HepG2 (cell line): ENCODE measurements around the gene ATRIP. TPM values are rescaled to one million over a fixed set of nuclear protein-coding genes. Genes with fewer than 3 reads are reported as not detected.

ENCODE experiments used
- ATAC-seq: fragments of 200-7000 bp; cut with Tn5 transposase; 3 replicates; pipeline ENCODE4 v1.9.1; 2020; ENCODE audit warnings: mild to moderate bottlenecking, moderate library complexity
- BruUV-seq: library from RNA; stranded (reverse); fragments of 400-500 nt; replicated peaks from 2 replicates; lab custom pipeline; 2021; lab: Mats Ljungman, UMichigan
- CTCF ChIA-PET: fragments of 300-600 bp; formaldehyde crosslinking; extraction: SDS; loops from one replicate; lab custom pipeline; 2021; ENCODE audit warnings: low total read pairs, inconsistent platforms, low intra/inter-chr PET ratio; lab: Yijun Ruan, JAX
- POLR2A ChIA-PET: fragments of 350-600 bp; sonication (Branson Sonifier 250); formaldehyde crosslinking; loops from one replicate; lab custom pipeline; 2020; ENCODE audit warnings: antibody characterized with exemption, inconsistent platforms; lab: Yijun Ruan, JAX
- DNase-seq: peaks from one replicate; pipeline ENCODE4 v3.0.0-alpha.2; 2015; ENCODE audit warnings: low spot score
- FAIRE-seq: peaks from 3 replicates; lab custom pipeline; 2011; peaks lifted over from hg19 to GRCh38; lab: Jason Lieb, UNC
- H2AFZ ChIP-seq: one replicate; pipeline ENCODE4 v1.6.1; 2011; ENCODE audit warnings: low read length, inconsistent platforms
- H3K27ac ChIP-seq: fragments of 300-600 bp; 3 replicates; pipeline ENCODE4 v1.8.0; 2011; ENCODE audit warnings: mixed run types, mild to moderate bottlenecking, mixed read lengths, low read length, inconsistent platforms; ENCODE audit not compliant: insufficient read depth; ENCODE audit errors: extremely low read length
- H3K27me3 ChIP-seq, 2 experiments: fragments of 200-600 bp in 1 of 2; 2 replicates in 1 of 2; 3 replicates in 1 of 2; pipeline versions ENCODE4 v1.6.0 to v1.8.0; 2011; ENCODE audit warnings: low read length in 2 of 2, mild to moderate bottlenecking in 2 of 2, moderate library complexity in 2 of 2, inconsistent platforms in 1 of 2; ENCODE audit not compliant: insufficient read depth in 2 of 2, control insufficient read depth in 1 of 2
- H3K36me3 ChIP-seq, 2 experiments: fragments of 200-600 bp in 1 of 2; replicated peaks in 1 of 2; 2 replicates in 1 of 2; 3 replicates in 1 of 2; pipeline versions ENCODE4 v1.5.1 to v1.8.0; 2011; ENCODE audit warnings: low read length in 2 of 2, inconsistent platforms in 1 of 2; ENCODE audit not compliant: insufficient read depth in 2 of 2, control insufficient read depth in 1 of 2
- H3K4me1 ChIP-seq: 2 replicates; pipeline ENCODE4 v1.5.1; 2012; ENCODE audit warnings: low read length, inconsistent platforms; ENCODE audit not compliant: insufficient read depth
- H3K4me2 ChIP-seq: 2 replicates; pipeline ENCODE4 v1.6.0; 2011; ENCODE audit warnings: low read depth, low read length, inconsistent platforms
- H3K4me3 ChIP-seq, 3 experiments: fragments of 200-600 bp in 1 of 3; sonication (generic), shearing (Covaris generic) in 1 of 3; replicated peaks in 1 of 3; 2 replicates each; pipeline ENCODE4 v1.5.1; 2011 to 2016; ENCODE audit warnings: low read length in 3 of 3, inconsistent platforms in 2 of 3, low read depth in 2 of 3, mild to moderate bottlenecking in 2 of 3, control low read depth in 1 of 3, mixed read lengths in 1 of 3; ENCODE audit not compliant: insufficient read depth in 1 of 3
- H3K79me2 ChIP-seq: one replicate; pipeline ENCODE4 v1.6.1; 2011; ENCODE audit warnings: low read length, inconsistent platforms; ENCODE audit not compliant: insufficient read depth
- H3K9ac ChIP-seq: 2 replicates; pipeline ENCODE4 v1.6.0; 2011; ENCODE audit warnings: mild to moderate bottlenecking, low read depth, low read length, inconsistent platforms; ENCODE audit not compliant: insufficient read depth
- H3K9me3 ChIP-seq: 2 replicates; pipeline ENCODE4 v1.5.1; 2012; ENCODE audit warnings: mild to moderate bottlenecking, low read length
- H4K20me1 ChIP-seq: 2 replicates; pipeline ENCODE4 v1.6.0; 2011; ENCODE audit warnings: inconsistent platforms, mild to moderate bottlenecking, low read length, moderate library complexity; ENCODE audit not compliant: insufficient read depth
- ATF5 ChIP-seq: sonication (generic); formaldehyde crosslinking; IDR thresholded peaks from 2 replicates; pipeline ENCODE4 v1.4.0; 2020; ENCODE audit warnings: mild to moderate bottlenecking, low read depth, missing genetic modification reagents
- CTCF ChIP-seq: sonication (generic); formaldehyde crosslinking; IDR thresholded peaks from 2 replicates; pipeline ENCODE4 v1.5.0; 2020; ENCODE audit warnings: mild to moderate bottlenecking, missing genetic modification reagents, moderate library complexity
- ELF1 ChIP-seq: sonication (generic); formaldehyde crosslinking; IDR thresholded peaks from 2 replicates; pipeline ENCODE4 v1.4.0; 2020; ENCODE audit warnings: missing genetic modification reagents
- FOSL2 ChIP-seq: sonication (generic); formaldehyde crosslinking; IDR thresholded peaks from 2 replicates; pipeline ENCODE4 v1.4.0; 2020; ENCODE audit warnings: missing genetic modification reagents
- HNRNPLL ChIP-seq: fragments of 200-400 bp; formaldehyde crosslinking; IDR thresholded peaks from 2 replicates; pipeline ENCODE4 v1.6.1; 2017; ENCODE audit warnings: mild to moderate bottlenecking, low read depth, low read length; ENCODE audit not compliant: poor library complexity, severe bottlenecking
- KLF15 ChIP-seq: sonication (generic); formaldehyde crosslinking; IDR thresholded peaks from 2 replicates; pipeline ENCODE4 v1.8.1; 2023; ENCODE audit warnings: borderline replicate concordance, mild to moderate bottlenecking, inconsistent platforms, missing genetic modification reagents, mixed read lengths
- MTA1 ChIP-seq: sonication (generic); formaldehyde crosslinking; IDR thresholded peaks from 2 replicates; pipeline ENCODE4 v1.4.0; 2020; ENCODE audit warnings: missing genetic modification reagents, mild to moderate bottlenecking, borderline replicate concordance
- NR3C1 ChIP-seq: sonication (generic); formaldehyde crosslinking; IDR thresholded peaks from 2 replicates; pipeline ENCODE4 v1.4.0; 2020; ENCODE audit warnings: missing genetic modification reagents
- PAXIP1 ChIP-seq: sonication (generic); formaldehyde crosslinking; conservative IDR thresholded peaks from 2 replicates; pipeline ENCODE4 v1.4.0; 2020; ENCODE audit warnings: mild to moderate bottlenecking, missing genetic modification reagents, moderate library complexity
- REPIN1 ChIP-seq: sonication (generic); formaldehyde crosslinking; IDR thresholded peaks from 2 replicates; pipeline ENCODE4 v1.8.0; 2022; ENCODE audit warnings: missing genetic modification reagents, low read depth, mild to moderate bottlenecking, borderline replicate concordance
- SMAD9 ChIP-seq: sonication (generic); formaldehyde crosslinking; IDR thresholded peaks from 2 replicates; pipeline ENCODE4 v1.5.1; 2020; ENCODE audit warnings: mild to moderate bottlenecking, missing genetic modification reagents
- ZNF382 ChIP-seq: sonication (generic); formaldehyde crosslinking; IDR thresholded peaks from 2 replicates; pipeline ENCODE4 v1.5.0; 2020; ENCODE audit warnings: missing genetic modification reagents, mild to moderate bottlenecking, borderline replicate concordance
- ZNF597 ChIP-seq: sonication (generic); formaldehyde crosslinking; IDR thresholded peaks from 2 replicates; pipeline ENCODE4 v1.5.0; 2020; ENCODE audit warnings: missing genetic modification reagents
- ZNF670 ChIP-seq: sonication (generic); formaldehyde crosslinking; IDR thresholded peaks from 2 replicates; pipeline ENCODE4 v1.8.0; 2022; ENCODE audit warnings: mild to moderate bottlenecking, missing genetic modification reagents, borderline replicate concordance
- WGBS: methylation state at CpG from one replicate; pipeline ENCODE4 v1.1.6; 2017; ENCODE audit warnings: low lambda C conversion rate; 5-methylcytosine and 5-hydroxymethylcytosine counted together
- in situ Hi-C: cut with HindIII; loops from 2 replicates; pipeline ENCODE4 v1.10.0; 2017; ENCODE audit warnings: low pct_unique_long_range_greater_than_20kb; ENCODE audit not compliant: extremely low pct_ligation_motif_present
- intact Hi-C: fragments of 100-400 bp; cut with micrococcal nuclease; formaldehyde crosslinking; loops from one replicate; pipeline ENCODE4 v1.10.0; 2022; ENCODE audit not compliant: unreplicated experiment
- polyA plus RNA-seq, 8 experiments: library from polyadenylated mRNA; depleted of rRNA in 3 of 8; stranded (reverse) in 7 of 8; unstranded in 1 of 8; fragments of >200 nt; fragmentation: Illumina TruSeq in 4 of 8; extraction: Trizol in 4 of 8; gene quantifications; 2 replicates each; pipeline versions ENCODE4 v1.2.1 to v1.2.3, GENCODE V29; 2011 to 2016; ENCODE audit warnings: low read depth in 4 of 8, missing spikeins in 1 of 8, mixed read lengths in 1 of 8; ENCODE audit not compliant: insufficient read depth in 1 of 8
- total RNA-seq, 5 experiments: library from RNA; depleted of rRNA; stranded (reverse); fragments of >200 nt; fragmentation: Illumina TruSeq; extraction: Trizol; gene quantifications; 2 replicates each; pipeline ENCODE4 v1.2.3, GENCODE V29; 2016; ENCODE audit warnings: low read depth in 1 of 5

The ATRIP gene
- total and polyA plus RNA-seq, 2 of the 13 experiments (the other 11 are each of a cell fraction or from before 2014, with no cell fraction given), result 5.1 to 12.5 TPM

GRCh38 chr3:48459773-48460516 lies 13.4 kb downstream of the ATRIP start:
- H3K9me3 ChIP-seq, result no peaks in the 10 kb centered on the region
- POLR2A ChIA-PET, result interaction anchor here (3.6 kb wide), 1 partner anchor 13 kb away, joined by 17 read pairs; no protein-coding TSS in a partner anchor
- no peaks in the 10 kb centered on the region for H3K4me1 ChIP-seq
- FAIRE-seq, result no peak
- H4K20me1 ChIP-seq, result no peaks in the 10 kb centered on the region
- H2AFZ ChIP-seq, result no peak overlapping the region
- H3K4me3 ChIP-seq, result no peak overlapping the region
- CTCF ChIA-PET, result no interaction called here
- no peak overlapping the region for H3K9ac ChIP-seq
- intact Hi-C loops, result no loop called here
- in situ Hi-C loops, result no loop called here
- H3K27ac ChIP-seq, result no peak overlapping the region
- ATAC-seq, result no peak
- peaks cover 12 to 41% of the 10 kb centered on the region in 2 experiments for H3K36me3 ChIP-seq
- no peaks in the 10 kb centered on the region for H3K27me3 ChIP-seq
- H3K4me2 ChIP-seq, result no peak overlapping the region
- H3K79me2 ChIP-seq, result no peaks in the 10 kb centered on the region
- DNase-seq, result no peak
- BruUV-seq, result no TSS peak
- WGBS, result 100% methylated on average over 6 of the region's 7 CpGs
- TF ChIP-seq CTCF (CRISPR knock-in tag), result no peak
- no peak for TF ChIP-seq PAXIP1 (CRISPR knock-in tag)
- TF ChIP-seq REPIN1, result no peak
- no peak for TF ChIP-seq NR3C1 (CRISPR knock-in tag)
- TF ChIP-seq ZNF670 (CRISPR knock-in tag), result no peak
- no peak for TF ChIP-seq ELF1 (CRISPR knock-in tag)
- TF ChIP-seq KLF15 (CRISPR knock-in tag), result no peak
- no peak for TF ChIP-seq ZNF382 (CRISPR knock-in tag)
- TF ChIP-seq HNRNPLL, result no peak
- TF ChIP-seq FOSL2, result no peak
- no peak for TF ChIP-seq ATF5
- no peak for TF ChIP-seq MTA1 (CRISPR knock-in tag)
- TF ChIP-seq SMAD9 (CRISPR knock-in tag), result no peak
- TF ChIP-seq ZNF597, result no peak
